ENCODE results near the gene AHCTF1. TPM values are rescaled to one million over a fixed set of nuclear protein-coding genes. Genes with fewer than 3 reads are reported as not detected.
"Not testable (repeated sequence)": the region's sequence is repeated elsewhere in the genome, so short reads cannot be mapped to it uniquely, and the experiment has no call there.

The AHCTF1 gene
- total RNA-seq, 1 experiment from 2014 or later, result 112 TPM

GRCh38 chr1:246820666-246821065 lies 111.1 kb downstream of the AHCTF1 start:
- POLR2A ChIA-PET, result no interaction called here
- CTCF ChIA-PET, result interaction anchor here (0.6 to 0.9 kb wide), 4 partner anchors 14 to 532 kb away, joined by 3 to 4 read pairs (median 3); no protein-coding TSS in a partner anchor
- no peak overlapping the region for H3K27ac Mint-ChIP-seq (ENCODE audit: low read depth, unreplicated experiment)
- H3K36me3 Mint-ChIP-seq (ENCODE audit: insufficient read depth, unreplicated experiment), result no peaks in the 10 kb centered on the region
- intact Hi-C loops (cut with micrococcal nuclease), result no loop called here
- no peak overlapping the region for H3K4me3 Mint-ChIP-seq (ENCODE audit: unreplicated experiment)
- peaks cover 44% of the 10 kb centered on the region for H3K27me3 Mint-ChIP-seq (ENCODE audit: insufficient read depth, unreplicated experiment)
- no peaks in the 10 kb centered on the region for H3K4me1 Mint-ChIP-seq (ENCODE audit: insufficient read depth, unreplicated experiment)
- no peak for DNase-seq (ENCODE audit: unreplicated experiment)
- no TSS peak for BruUV-seq (replicated peaks)
- no peaks in the 10 kb centered on the region for H3K9me3 Mint-ChIP-seq (ENCODE audit: unreplicated experiment)
- TF ChIP-seq CTCF (IDR thresholded peaks at IDR 0.05; ENCODE audit: unreplicated experiment), result no peak

GRCh38 chr1:246817778-246818177 lies 114.0 kb downstream of the AHCTF1 start:
- CTCF ChIA-PET; H3K4me3 Mint-ChIP-seq (ENCODE audit: unreplicated experiment); intact Hi-C loops (cut with micrococcal nuclease); DNase-seq (ENCODE audit: unreplicated experiment); BruUV-seq (replicated peaks); H3K36me3 Mint-ChIP-seq (ENCODE audit: insufficient read depth, unreplicated experiment); H3K9me3 Mint-ChIP-seq (ENCODE audit: unreplicated experiment); H3K4me1 Mint-ChIP-seq (ENCODE audit: insufficient read depth, unreplicated experiment); POLR2A ChIA-PET; H3K27ac Mint-ChIP-seq (ENCODE audit: low read depth, unreplicated experiment): not testable (repeated sequence)
- peaks cover 58% of the 10 kb centered on the region for H3K27me3 Mint-ChIP-seq (ENCODE audit: insufficient read depth, unreplicated experiment)

GRCh38 chr1:246815693-246816270 lies 116.0 kb downstream of the AHCTF1 start:
- intact Hi-C loops (cut with micrococcal nuclease), result no loop called here
- H3K27me3 Mint-ChIP-seq (ENCODE audit: insufficient read depth, unreplicated experiment), result peaks cover 45% of the 10 kb centered on the region
- no peak for TF ChIP-seq CTCF (IDR thresholded peaks at IDR 0.05; ENCODE audit: unreplicated experiment)
- ChIA-PET CTCF (interaction anchor here (0.6 to 1.0 kb wide), 3 partner anchors 13 to 791 kb away, joined by 3 read pairs; no protein-coding TSS in a partner anchor), POLR2A (interaction anchor here (0.6 to 1.0 kb wide), 2 partner anchors 9 to 13 kb away, joined by 3 to 4 read pairs; no protein-coding TSS in a partner anchor)
- H3K4me1 Mint-ChIP-seq (ENCODE audit: insufficient read depth, unreplicated experiment), result no peaks in the 10 kb centered on the region
- BruUV-seq (replicated peaks), result no TSS peak
- no peaks in the 10 kb centered on the region for H3K9me3 Mint-ChIP-seq (ENCODE audit: unreplicated experiment)
- H3K4me3 Mint-ChIP-seq (ENCODE audit: unreplicated experiment), result no peak overlapping the region
- no peaks in the 10 kb centered on the region for H3K36me3 Mint-ChIP-seq (ENCODE audit: insufficient read depth, unreplicated experiment)
- no peak overlapping the region for H3K27ac Mint-ChIP-seq (ENCODE audit: low read depth, unreplicated experiment)
- no peak for DNase-seq (ENCODE audit: unreplicated experiment)

- Mint-ChIP-seq H3K4me1 (ENCODE audit: insufficient read depth, unreplicated experiment) (no peaks in the 10 kb centered on the region), H3K36me3 (ENCODE audit: insufficient read depth, unreplicated experiment) (no peaks in the 10 kb centered on the region), H3K27me3 (ENCODE audit: insufficient read depth, unreplicated experiment) (peaks cover 37% of the 10 kb centered on the region), H3K27ac (ENCODE audit: low read depth, unreplicated experiment) (no peak overlapping the region), H3K9me3 (ENCODE audit: unreplicated experiment) (no peaks in the 10 kb centered on the region), H3K4me3 (ENCODE audit: unreplicated experiment) (no peak overlapping the region)
- CTCF ChIA-PET, result interaction anchor here (0.6 to 1.1 kb wide), 4 partner anchors 8 to 1595 kb away, joined by 3 to 6 read pairs (median 3); no protein-coding TSS in a partner anchor
- no TSS peak for BruUV-seq (replicated peaks)
- POLR2A ChIA-PET, result interaction anchor here (0.6 to 1.0 kb wide), 3 partner anchors 8 to 14 kb away, joined by 3 to 4 read pairs (median 3); no protein-coding TSS in a partner anchor
- no peak for DNase-seq (ENCODE audit: unreplicated experiment)
- no peak for TF ChIP-seq CTCF (IDR thresholded peaks at IDR 0.05; ENCODE audit: unreplicated experiment)
- intact Hi-C loops (cut with micrococcal nuclease), result no loop called here
Measured at GRCh38 chr1:246814890-246815289, 116.9 kb downstream of the AHCTF1 start.

- H3K4me1 Mint-ChIP-seq (ENCODE audit: insufficient read depth, unreplicated experiment); H3K9me3 Mint-ChIP-seq (ENCODE audit: unreplicated experiment); H3K27ac Mint-ChIP-seq (ENCODE audit: low read depth, unreplicated experiment); POLR2A ChIA-PET; DNase-seq (ENCODE audit: unreplicated experiment); H3K4me3 Mint-ChIP-seq (ENCODE audit: unreplicated experiment); BruUV-seq (replicated peaks); H3K36me3 Mint-ChIP-seq (ENCODE audit: insufficient read depth, unreplicated experiment); intact Hi-C loops (cut with micrococcal nuclease): not testable (repeated sequence)
- H3K27me3 Mint-ChIP-seq (ENCODE audit: insufficient read depth, unreplicated experiment), result peaks cover 37% of the 10 kb centered on the region
- CTCF ChIA-PET, result interaction anchor here (1.4 kb wide), 1 partner anchor 12 kb away, joined by 3 read pairs; no protein-coding TSS in a partner anchor
Measured at GRCh38 chr1:246813325-246813724, 118.4 kb downstream of the AHCTF1 start.

Measured in MCF 10A (cell line).